Measurements from ENCODE around the gene TAF8. TPM values are rescaled to one million over a fixed set of nuclear protein-coding genes. Genes with fewer than 3 reads are reported as not detected.

The TAF8 gene
- total and polyA plus RNA-seq, 2 donors, result 13.0 to 21.9 TPM

DNA sequence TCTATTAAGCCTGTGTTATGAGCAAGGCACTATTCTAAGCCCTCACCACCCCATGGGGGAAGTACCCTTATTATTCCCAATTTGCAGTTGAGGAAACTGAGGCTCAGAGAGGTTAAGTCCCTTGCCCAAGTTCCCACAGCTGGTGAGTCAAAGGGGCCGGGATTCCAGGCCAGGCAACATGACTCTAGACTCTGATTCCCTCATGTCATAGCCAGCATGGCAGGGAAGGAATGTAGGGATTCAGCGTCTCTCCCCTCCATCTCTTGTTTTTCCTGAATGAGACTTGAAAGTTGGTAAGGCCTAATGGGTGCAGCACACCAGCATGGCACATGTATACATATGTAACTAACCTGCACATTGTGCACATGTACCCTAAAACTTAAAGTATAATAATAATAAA is 85.4 kb downstream of the TAF8 start:
- H3K4me3 ChIP-seq (ENCODE audit: low read length in 2 of 2), result no peak overlapping the region
- WGBS, result 97% methylated on average over 2 of the region's 2 CpGs
- no peak overlapping the region for H3K27ac ChIP-seq (ENCODE audit: low read depth in 1 of 2, low read length in 1 of 2)
- peaks cover 0 to 6% of the 10 kb centered on the region in 2 donors for H3K9me3 ChIP-seq (ENCODE audit: control insufficient read depth in 2 of 2, insufficient read depth in 1 of 2, low read length in 1 of 2)
- H3K4me1 ChIP-seq (ENCODE audit: control insufficient read depth in 2 of 2, insufficient read depth in 2 of 2, low read length in 2 of 2), result peaks cover 2 to 13% of the 10 kb centered on the region in 2 donors
- peaks cover 0 to 14% of the 10 kb centered on the region in 2 donors for H3K27me3 ChIP-seq (ENCODE audit: control insufficient read depth in 2 of 2, insufficient read depth in 1 of 2, low read length in 1 of 2)
- no peak for DNase-seq (ENCODE audit: low read depth in 6 of 9, low spot score in 9 of 9)
- H3K36me3 ChIP-seq (ENCODE audit: control insufficient read depth in 2 of 2, insufficient read depth in 2 of 2, low read length in 1 of 2), result no peaks in the 10 kb centered on the region

DNA sequence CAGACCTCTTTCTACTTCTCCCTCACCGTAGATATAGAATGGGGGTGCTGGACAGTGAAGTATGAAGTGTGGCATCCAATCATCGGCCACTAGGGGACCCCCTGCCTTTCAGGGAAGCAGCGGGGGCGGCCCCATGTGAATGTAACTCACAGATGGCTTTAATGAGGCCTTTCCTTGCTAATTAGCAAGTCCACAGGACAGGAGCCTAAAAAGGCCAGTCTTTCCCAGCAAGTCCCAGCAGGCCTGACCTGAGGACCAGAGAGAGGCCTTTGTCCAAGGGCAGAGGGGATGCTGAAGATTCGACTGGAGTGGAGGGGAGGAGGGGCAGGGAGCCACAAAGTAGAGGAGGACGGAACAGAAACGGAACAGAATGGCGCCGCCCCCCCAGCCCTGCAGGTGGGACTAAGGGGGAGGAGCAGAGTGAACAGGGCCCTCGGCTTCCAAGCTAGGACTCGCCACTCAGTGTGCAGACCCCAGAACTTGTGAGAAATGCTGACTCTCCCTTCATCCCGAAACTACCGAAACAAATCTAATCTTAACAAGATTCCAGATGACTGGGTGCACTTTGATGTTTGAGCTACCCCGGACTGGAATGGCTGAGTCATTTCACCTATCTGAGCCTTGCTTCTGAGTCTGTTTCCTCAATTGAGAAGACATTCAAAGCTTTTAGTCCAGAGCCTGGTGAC is 86.3 kb downstream of the TAF8 start:
- Histone ChIP-seq H3K27me3 (ENCODE audit: control insufficient read depth in 2 of 2, insufficient read depth in 1 of 2, low read length in 1 of 2) (peaks cover 7 to 23% of the 10 kb centered on the region in 2 donors), H3K4me1 (ENCODE audit: control insufficient read depth in 2 of 2, insufficient read depth in 2 of 2, low read length in 2 of 2) (peaks cover 2 to 13% of the 10 kb centered on the region in 2 donors), H3K4me3 (ENCODE audit: low read length in 2 of 2) (peak overlapping the region; percentile 9 to 24), H3K9me3 (ENCODE audit: control insufficient read depth in 2 of 2, insufficient read depth in 1 of 2, low read length in 1 of 2) (peaks cover 0 to 6% of the 10 kb centered on the region in 2 donors), H3K27ac (ENCODE audit: low read depth in 1 of 2, low read length in 1 of 2) (peak overlapping the region in 1 of 2 donors; percentile 26), H3K36me3 (ENCODE audit: control insufficient read depth in 2 of 2, insufficient read depth in 2 of 2, low read length in 1 of 2) (no peaks in the 10 kb centered on the region)
- DNase-seq (ENCODE audit: low read depth in 6 of 9, low spot score in 9 of 9), result peak; percentile 8 to 77 (median 42)
- 13% methylated on average over 14 of the region's 14 CpGs for WGBS

Other genes with a start within 250 kb of the TAF8 start
- 3.0 TPM for gene USP49, start 155.1 kb upstream of the TAF8 start, total RNA-seq
- 1.1 TPM for gene USP49, start 155.1 kb upstream of the TAF8 start, polyA plus RNA-seq
- 22.4 TPM for gene MED20, start 129.4 kb upstream of the TAF8 start, total RNA-seq
- 7.9 TPM for gene MED20, start 129.4 kb upstream of the TAF8 start, polyA plus RNA-seq
- 13.0 TPM for gene BYSL, start 129.0 kb upstream of the TAF8 start, total RNA-seq
- gene BYSL, start 129.0 kb upstream of the TAF8 start, polyA plus RNA-seq, result 7.8 TPM
- 131 TPM for gene CCND3, start 108.7 kb upstream of the TAF8 start, total RNA-seq
- gene CCND3, start 108.7 kb upstream of the TAF8 start, polyA plus RNA-seq, result 277 TPM
- gene C6orf132, start 92.1 kb downstream of the TAF8 start, total RNA-seq, result 0.71 TPM
- gene C6orf132, start 92.1 kb downstream of the TAF8 start, polyA plus RNA-seq, result 4.8 TPM
- 0.19 TPM for gene GUCA1A, start 122.8 kb downstream of the TAF8 start, total RNA-seq
- gene GUCA1A, start 122.8 kb downstream of the TAF8 start, polyA plus RNA-seq, result 0.52 TPM
- 0.28 TPM for gene GUCA1B, start 144.4 kb downstream of the TAF8 start, total RNA-seq
- 1.9 TPM for gene GUCA1B, start 144.4 kb downstream of the TAF8 start, polyA plus RNA-seq
- 28.2 TPM for gene MRPS10, start 167.3 kb downstream of the TAF8 start, total RNA-seq
- gene MRPS10, start 167.3 kb downstream of the TAF8 start, polyA plus RNA-seq, result 27.6 TPM